Fibroblast of skin of right biceps (primary cell): ENCODE measurements around the gene RFC4.

Experiments
- DNase-seq: peaks from one replicate; pipeline ENCODE4 v3.0.0-alpha.2; 2013

RFC4 gene

GRCh38 chr3:186742618-186743380, 63.5 kb downstream of the RFC4 start:
- no peak for DNase-seq
